ENCODE data around the gene EML4.

EML4 gene

DNA sequence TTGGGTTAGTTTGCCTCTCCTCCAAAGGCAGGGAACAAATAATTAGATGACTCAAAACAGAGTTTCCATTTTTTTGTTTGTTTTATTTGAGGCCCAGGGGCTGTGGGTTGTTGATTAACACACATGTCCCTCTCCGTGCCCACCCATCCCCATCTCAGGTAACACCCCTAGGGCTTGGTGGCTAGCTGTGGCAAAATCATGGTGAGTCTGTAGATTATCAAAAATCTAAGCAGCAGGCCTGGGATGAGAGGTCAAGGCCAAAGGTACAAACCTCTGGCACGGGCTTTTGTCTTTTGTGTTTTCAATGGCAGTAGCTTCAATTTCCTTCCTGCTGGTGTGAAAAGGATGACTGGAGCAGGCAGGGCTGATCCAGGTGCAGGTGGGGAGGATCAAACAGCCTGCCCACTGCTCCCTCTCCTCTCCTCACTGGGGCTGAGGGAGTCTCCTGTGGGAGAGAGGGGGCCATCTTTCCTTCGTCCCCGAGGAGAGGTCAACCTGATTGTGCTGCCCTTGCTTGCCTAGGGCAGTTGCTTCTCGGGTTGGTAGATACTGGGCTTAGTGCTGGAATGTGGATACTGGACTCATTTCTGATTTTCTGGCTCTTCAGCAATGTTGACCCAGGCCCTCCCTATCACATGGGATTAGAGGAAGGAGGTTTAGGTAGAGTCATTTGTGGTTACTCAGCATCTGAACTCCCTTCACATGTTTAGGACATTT, 31.9 kb upstream of the EML4 start:
- peak; percentile 32 for DNase-seq

DNA sequence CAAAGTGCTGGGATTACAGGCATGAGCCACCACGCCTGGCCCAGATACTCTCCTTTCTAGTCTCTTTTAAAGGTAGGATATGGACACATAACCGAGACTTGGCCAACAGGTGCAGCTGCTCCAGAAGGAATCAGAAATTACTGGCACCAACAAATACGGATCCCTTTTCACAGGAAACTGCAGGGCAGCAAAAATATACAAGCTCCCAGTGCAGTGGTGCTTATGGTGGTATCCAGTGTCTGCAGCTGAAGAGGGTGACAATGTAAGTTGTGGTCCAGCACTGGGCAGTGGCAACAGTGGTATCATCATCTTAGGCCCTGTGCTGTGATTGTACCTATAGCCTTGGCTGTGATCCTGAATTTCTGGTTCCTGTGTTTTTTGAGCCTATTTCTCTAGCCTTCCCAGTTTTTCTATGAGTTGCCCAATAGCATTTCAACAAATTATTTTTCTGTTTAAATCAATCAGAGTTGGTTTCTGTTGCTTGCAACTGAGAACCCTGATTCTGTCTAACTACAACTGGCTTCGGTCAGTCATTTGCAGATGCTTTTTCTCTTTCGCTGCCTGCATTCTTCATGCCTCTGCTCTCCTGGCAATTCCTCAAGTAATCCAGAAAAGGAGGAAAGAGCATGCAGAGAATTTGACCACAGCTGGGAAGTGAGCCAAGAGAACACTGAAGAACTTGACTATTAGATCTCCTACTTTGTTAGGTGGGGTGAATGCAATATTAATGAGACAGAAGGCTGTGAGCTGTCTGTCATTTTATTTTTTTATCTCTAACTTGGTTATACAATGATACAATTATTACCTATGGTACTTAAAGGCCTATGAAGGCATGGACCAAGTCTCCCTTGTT, 30.8 kb upstream of the EML4 start:
- DNase-seq, result no peak

DNA sequence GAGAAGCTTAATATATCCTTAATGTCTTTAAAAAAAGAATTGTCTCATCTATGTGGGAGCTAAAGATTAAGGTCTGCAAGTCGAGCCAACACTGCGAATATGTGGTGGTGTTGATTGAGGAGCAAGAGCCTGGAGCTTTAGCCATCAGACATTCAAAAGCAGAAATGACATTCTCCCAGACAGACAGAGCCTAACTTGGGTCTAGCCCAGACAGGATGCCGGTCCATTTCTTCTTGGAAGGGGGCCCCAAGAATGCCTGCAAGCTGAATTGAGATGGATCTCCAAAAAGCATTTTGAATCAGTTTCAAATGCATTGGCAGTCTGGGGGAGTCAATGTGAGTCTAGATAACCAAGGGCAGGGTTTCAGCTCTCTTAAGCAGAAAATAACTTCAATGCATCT, 30.1 kb upstream of the EML4 start:
- no peak for DNase-seq

DNA sequence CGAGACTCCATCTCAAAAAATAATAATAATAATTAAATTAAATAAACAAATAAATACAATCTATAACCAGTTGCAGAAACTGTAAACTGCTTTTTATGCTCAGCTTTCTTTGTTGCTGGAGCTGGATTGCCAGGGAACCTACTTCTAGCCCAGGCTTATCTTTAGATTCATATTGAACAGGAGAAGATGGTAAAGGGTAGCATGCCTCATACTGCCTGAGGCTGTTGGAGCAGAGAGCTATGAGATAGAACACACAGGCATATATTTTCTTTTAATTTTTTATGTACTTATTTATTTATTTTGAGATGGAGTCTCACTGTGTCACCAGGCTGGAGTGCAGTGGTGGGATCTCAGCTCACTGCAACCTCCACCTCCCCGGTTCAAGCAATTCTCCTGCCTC, 28.7 kb upstream of the EML4 start:
- no peak for DNase-seq

DNA sequence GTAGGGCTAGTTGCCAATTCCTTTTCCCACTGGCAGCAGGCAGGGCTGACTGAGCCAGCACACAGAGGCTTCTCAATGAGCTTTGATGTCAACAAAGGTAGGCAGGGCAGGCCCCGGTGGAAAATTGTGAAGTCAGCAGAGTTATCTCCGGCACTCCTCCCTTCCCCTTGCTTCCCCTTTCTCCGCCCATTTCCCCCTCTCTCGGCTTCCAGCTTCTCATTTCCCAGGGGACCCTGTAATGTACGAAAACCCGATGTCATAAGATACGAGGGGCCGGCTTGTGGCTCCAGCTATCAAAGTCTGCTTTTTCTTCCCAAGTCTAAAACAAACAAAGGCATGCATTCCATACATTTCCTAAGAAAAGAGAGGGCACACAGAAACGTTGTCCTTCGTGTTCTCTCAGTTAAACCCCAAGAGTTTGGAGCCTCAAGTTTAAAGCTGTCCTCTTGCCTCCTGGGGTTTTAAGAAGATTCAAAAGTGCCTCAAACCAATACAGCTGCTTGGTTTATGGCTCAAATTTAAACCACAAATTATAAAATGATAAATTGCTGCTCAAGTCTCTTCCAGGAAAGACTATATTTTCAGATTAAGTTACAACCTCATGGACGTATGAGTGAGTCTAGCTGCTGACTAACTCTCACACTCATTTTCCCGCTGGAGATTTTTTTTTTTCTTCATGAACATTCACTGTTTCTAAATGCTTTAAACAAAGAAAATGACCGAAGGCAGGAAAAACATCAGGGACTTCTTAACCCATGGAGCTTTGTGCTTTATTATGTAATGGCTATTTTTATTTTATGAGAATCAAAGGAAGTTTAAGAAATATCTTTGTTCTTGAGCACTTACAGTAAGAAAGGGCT, 27.2 kb upstream of the EML4 start:
- DNase-seq, result peak; percentile 80

DNA sequence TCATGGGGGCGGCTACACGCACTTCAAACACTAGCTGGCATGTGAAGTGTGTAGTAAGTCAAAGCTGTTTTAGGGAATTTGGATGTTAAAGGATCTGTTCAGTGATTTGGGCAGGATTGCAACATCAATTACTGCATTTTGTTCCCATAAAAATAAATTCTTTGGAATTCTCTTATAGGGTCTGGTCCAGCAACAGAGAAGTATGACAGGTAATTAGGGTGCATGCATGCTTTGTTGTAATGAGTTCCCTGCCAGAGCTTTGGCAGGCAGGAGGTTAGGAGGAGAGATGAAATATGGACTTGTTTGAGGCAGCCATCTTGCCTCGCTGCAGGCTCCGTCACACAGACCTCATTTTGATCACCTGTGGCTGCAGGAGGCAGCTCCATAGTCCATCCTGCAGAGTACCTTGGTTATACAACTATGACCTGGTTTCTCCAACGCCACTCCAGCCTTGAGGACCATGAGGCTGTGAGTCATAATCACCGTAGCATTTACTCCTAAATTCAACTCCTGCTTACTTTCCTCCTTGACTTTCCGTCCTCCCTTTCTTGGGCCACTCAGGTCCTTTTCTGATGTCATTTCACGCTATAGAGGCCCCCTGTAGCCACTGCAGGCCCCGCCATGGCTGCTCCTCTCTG, 26.5 kb upstream of the EML4 start:
- DNase-seq, result peak; percentile 30

DNA sequence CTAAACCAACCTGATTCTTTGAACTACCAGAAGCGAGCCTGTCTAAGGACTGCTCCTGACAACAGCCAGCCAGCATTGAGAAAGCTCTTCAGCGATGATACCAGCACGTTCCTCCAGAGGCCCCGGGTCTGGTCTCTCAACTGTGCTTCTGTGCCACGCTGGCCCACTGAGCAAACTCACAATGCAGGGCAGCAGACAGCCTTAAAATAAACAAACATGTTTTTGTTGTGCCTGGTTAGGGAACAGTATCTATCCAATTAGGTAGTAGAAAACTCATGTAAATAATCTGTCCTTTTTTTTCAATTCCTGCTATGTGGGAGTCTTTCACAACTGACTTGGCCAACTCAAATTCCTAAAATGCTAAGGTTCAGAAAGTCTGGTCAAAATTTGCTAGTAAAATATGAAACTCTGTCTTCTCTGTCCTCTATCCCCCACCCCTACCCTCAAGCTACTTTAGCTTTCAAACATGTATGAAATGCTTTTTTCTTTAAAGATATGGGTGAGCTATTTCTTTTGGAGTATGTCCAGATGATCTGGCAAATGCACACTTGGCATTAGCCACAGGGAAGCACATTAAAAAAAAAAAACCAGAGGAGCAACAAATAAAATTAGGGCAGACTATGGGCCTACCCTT, 21.4 kb upstream of the EML4 start:
- no peak for DNase-seq

DNA sequence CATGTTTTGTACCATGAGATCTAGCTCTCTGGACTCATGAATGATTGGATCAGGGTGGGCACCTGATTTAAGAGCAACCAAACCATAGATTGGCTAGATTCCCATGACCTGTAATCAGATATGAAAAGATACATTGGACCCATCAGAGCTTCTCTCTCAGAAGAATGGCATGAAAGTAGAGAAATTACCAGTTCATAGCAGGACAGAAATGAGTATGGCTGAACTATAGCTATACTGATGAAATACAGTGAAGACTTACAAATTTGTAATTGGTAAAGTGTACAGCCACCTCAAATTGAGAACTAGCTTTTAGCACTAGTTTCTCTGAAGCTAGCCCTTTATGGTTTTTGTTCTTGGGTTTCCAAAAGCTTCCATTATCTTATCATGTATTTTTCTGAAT, 19.0 kb upstream of the EML4 start:
- DNase-seq, result no peak

DNA sequence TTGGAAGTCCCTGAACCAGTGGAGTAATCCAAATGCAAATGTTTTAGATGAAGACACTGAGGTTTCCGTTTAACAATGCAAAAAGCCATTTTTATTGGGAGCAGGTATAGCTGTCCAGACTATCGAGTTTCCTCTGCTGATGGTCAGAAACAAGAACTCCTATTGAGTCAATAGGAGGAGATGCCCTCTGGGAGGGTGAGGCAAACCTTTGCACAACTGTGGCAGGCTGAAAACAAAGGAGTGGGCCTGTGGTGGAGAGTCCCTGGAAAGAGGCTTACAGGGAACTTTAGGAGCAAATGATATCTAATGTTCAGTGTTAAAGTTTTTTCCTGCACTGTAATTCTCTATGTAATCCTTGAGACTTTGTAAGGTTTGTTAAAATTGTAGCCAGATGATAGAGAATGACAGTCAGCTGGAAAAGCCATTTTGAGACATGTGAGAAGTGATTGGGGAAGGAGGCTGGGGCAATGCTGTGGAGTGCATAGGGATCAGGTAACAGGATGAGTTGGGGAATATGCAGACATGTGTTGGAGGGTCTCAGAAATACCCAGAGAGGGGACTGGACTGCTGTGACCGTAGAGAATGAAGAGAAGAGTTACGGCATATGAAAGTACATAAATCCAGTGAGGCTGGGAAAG, 15.1 kb upstream of the EML4 start:
- no peak for DNase-seq

DNA sequence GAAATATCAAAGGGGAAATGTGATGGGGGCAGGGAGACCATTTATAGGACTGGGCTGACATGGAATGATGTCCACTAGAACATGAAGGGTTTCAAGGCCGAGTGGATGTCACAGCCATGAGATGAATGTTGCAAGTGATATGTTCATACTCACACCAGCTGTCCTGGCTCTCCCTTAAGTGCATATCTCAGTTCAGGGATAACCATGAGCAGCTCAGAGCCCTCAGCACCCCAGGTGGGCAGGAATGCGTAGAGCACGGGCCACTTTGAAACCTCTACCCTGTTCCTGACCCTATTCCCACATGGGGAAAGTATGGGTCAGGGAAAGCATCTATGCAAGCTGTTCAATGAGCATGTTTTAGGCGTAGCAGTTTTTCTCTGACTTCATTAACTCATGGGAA, 12.4 kb upstream of the EML4 start:
- no peak for DNase-seq

DNA sequence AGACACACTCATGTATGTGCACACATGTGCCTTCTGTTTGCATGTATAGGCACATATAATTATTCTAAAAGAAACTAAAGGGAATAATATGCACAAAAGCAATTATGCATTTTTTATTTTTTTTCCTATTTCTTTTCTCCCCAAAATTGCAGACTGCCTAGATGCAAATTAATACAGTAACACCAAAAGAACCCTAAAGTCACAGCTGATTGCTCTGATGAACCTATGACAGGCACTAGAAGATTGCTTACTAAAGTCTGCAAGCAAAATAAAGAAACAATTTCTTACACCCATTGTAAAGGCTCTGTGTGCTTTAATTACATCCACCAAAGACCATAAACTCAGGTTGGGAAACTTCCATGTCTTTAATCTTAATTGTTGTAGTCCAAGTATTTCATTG, 7.7 kb upstream of the EML4 start:
- DNase-seq, result no peak

DNA sequence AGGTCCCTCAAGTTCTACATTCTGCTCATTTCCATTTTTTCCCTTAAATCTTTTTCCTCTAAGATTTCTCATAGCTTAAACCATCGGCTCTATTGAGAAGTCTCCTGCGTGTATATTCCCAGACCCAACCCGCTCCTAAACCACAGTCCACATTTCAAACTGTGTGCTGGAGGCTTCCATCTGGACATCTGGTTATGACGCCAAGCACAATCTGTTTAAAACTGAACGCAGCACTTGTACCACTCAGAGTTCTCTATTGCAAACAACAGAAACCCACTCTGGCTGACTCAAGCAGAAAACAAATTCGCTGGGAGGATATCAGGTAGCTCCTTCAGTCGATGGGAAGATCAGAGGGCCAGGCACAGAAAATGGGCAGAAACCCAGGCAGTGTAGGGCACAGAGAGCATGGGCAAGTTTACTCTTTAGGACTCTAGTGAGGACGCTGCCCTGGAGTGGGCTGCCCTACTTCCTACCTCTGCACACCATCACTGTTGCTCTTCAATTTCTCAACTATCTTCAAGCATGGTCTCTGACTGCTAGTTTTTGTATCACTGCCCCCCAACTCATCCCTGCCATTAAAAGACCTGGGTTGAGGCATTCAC, 5.6 kb upstream of the EML4 start:
- no peak for DNase-seq

DNA sequence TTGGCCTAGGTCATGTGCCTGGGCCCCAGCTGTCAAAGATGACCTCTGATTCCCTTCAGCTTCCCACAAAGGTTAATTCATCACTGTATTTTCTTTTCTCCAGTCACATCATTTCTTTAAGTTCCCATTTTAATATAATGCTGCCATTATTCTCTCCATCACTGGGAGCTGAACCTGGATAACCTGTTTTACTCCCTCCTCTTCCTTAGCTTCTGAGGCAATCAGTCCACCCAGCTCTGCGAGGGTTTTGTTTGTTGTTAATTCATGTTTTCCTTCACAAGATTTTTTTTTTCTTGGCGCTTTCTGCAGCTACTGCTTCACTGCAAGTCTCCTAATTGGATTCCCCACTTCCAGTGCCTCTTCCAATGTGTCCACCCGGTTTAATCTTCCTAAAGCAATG, 5.1 kb upstream of the EML4 start:
- no peak for DNase-seq

DNA sequence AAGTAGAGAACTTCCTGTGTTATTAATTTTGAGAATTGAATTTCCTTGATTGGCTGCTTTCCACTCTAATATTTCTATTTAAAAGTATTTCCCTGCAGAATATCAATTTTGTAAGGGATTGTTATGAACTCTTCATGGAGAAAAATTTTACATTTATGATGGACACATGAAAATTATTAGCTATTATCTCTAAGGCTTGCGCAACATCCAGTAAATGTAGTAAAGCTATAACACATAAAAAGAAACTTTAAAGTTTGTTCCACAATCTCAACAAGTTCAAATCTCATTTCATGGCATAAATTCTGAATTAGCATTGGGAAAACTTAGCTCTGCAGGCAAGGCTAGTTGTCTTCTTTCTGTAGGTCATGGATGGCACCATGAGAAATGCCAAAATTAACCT, 4.2 kb upstream of the EML4 start:
- no peak for DNase-seq

DNA sequence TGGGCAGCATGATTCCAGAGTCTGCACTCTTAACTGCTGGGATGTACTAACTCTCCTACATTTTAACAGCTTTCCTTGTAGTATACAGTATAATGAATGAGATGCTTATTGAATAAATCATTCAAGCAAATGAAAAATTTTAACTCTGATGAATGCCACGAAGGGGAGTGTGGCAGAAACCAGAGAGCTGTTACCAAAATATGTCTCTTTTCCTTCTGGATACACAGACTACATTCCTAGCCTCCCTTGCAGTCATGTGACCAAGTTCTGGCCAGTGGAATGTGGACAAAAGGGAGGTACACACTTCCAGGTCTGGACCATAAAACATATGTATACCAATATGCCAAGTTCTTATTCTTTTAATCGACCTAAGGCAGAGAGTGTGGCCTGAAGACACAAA, 1.7 kb upstream of the EML4 start:
- DNase-seq, result no peak

DNA sequence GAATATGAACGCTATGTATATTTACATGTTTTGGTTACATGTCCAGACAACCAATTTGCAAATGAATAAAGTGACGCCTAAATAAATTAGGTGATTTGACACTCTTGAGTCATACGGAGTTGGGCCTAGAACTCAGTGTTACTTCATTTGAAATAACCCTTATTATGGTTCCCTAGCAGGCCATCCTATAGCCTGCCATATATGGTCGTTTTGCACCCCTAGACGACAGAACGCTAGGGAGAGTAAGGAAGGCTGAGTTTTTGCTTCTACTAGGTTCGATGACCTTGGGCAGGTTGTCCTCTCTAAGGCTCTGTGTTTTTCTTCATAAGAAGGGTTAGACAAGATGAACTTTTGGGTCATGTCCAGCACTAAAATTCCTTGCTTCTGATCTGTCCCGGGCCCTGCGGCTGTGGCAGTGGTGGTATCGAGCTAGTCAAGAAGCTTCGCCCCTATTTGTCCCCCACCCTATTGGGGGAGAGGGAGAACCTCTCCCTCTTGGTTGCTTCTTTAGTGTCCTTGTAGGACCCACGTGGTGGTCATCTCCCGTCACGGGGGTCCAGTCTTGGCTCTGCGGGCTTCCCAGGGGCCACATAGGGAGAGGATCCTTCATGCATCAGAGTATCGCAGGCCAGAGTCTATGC, 574 bp upstream of the EML4 start:
- DNase-seq, result no peak

DNA sequence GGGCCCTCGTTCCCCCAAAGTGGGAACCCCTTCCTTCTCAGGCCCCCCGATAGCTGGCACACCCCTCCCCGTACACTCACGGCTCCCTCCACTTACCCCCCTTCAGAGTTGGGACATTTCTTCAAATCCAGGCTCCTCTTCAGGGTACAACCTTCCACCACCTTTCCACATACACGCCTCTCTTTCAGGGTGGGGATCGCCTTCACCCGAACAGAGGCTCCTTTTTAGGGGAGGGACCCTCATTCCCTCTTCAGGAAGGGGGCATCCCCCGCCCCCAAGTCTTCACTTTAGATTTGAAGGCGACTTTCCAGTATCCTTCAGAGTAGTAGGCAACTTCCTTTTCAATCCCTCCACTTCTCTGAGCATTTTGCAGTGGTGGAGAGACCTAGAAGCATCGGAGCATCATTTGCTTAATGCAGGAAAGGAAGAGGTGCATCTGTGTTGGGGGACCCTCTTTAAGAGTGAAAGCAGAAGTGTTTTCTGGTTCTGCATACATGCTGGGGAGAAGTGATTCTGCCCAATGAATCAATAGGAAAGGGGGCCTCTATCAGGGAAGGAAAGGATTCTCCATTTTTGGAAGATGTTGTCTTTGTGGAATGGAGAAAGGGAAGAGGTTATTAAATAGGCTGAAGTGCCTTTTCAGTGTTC, 845 bp downstream of the EML4 start:
- no peak for DNase-seq

DNA sequence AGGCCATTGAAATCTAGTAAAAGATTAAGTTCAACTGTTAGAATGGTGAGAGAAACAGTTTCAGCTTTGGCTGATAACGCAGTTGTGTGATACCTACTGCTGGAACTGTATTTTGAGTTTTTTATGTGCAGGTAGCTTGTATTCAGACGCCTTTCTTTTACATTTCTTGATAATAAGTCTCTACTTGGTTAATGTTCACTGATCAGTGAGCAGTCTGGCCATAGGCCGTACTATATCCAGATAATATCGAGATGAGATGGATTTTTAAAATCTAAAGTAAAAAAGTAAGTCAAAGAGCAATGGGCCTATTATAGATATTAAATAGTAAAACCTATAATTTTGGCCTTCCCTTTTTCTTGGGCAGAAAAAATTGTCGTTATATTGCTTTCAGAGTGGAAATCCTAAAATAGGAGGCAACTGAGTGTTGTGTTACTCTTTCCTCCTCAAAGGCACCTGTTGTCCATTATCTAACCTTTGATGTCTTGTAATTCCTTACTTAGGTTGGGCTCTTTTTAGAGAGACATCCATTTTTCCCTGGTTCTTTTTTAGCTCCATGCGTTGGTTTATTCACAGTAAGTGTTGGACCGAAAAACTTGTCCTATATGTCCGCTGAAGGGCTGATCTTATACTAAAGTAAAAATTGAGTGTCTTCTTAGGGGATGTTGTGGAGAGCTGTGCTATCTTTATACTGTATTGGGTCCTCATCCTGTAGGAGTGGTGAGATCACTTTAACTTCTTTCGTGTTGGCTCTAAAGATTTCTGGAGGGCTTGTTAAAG, 1.7 kb downstream of the EML4 start:
- DNase-seq, result no peak

DNA sequence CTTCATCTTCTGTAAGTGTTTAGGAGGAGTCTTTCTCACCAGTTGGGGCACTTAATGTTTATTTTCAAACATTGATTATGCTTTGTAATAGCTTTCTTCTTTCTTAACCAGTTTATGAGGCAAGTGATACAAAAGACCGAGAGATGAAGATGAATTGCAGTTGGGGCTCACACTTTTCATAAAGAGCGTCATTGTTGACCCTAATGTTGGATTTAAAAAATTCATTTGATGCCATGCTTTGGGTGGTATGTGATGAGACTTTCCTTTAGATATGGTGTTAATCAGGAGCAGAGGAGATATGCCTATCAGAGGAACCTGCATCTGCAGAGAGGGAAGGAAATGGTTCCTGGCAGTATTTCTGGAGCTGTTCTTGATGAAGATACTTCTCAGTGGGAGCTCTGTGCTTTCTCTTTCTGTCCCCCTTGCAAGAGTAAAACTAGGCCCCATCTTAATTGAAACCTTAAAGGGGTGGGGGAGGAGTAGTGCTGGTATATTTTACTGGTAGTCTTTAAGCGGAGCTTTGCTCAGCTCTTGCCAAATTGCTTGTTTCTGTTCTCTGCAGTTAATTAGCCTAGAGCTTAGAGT, 2.3 kb downstream of the EML4 start:
- DNase-seq, result no peak

Data from NCI-H146 (cell line).